PC-9 (cell line): ENCODE data around the gene TM6SF1.

Source experiments
- CTCF ChIP-seq: fragments of 200-600 bp; sonication (generic); conservative IDR thresholded peaks from 2 replicates; pipeline ENCODE4 v1.6.1; 2017; ENCODE audit warnings: mixed run types, antibody characterized with exemption, mild to moderate bottlenecking, moderate library complexity
- EZH2 ChIP-seq: fragments of 200-600 bp; sonication (generic); IDR thresholded peaks from 2 replicates; pipeline ENCODE4 v1.8.0; 2017; ENCODE audit warnings: antibody characterized with exemption, low read depth

- TF ChIP-seq CTCF (no peak), EZH2 (no peak)
These were observed 26.0 kb upstream of the TM6SF1 start for GRCh38 chr15:83081256-83082014.
